ENCODE measurements around the gene EFL1.

DNA sequence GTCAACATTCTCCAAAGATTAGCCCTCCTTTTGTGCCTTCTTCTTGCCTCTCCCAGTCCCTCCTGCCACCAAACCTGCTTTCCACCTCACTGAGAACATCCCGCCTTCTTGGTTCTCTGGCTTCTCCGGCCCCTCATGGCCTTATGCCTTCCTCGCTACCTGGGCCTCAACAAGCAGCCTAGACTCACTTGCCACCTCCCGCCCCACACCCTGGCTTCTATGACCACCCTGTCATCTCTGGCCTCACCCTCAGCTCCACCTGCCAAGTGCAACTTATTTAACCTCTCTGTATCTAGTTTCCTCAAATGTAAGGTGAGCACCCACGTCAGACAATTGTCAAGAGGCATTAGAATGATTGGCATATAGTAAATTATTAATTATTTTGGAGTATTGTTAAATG lies 147.9 kb downstream of the EFL1 start:
- TF ChIP-seq POLR2AphosphoS5 (IDR thresholded peaks at IDR 0.05; ENCODE audit: insufficient read depth in 1 of 2, low read depth in 1 of 2) (no peak), POLR2A (IDR thresholded peaks at IDR 0.05) (no peak)
- TF ChIP-seq, protein P1, sequence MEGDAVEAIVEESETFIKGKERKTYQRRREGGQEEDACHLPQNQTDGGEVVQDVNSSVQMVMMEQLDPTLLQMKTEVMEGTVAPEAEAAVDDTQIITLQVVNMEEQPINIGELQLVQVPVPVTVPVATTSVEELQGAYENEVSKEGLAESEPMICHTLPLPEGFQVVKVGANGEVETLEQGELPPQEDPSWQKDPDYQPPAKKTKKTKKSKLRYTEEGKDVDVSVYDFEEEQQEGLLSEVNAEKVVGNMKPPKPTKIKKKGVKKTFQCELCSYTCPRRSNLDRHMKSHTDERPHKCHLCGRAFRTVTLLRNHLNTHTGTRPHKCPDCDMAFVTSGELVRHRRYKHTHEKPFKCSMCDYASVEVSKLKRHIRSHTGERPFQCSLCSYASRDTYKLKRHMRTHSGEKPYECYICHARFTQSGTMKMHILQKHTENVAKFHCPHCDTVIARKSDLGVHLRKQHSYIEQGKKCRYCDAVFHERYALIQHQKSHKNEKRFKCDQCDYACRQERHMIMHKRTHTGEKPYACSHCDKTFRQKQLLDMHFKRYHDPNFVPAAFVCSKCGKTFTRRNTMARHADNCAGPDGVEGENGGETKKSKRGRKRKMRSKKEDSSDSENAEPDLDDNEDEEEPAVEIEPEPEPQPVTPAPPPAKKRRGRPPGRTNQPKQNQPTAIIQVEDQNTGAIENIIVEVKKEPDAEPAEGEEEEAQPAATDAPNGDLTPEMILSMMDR (IDR thresholded peaks at IDR 0.05): no peak
